Calu3 (cell line): Measurements from ENCODE around the gene CREB3L4. TPM values are rescaled to one million over a fixed set of nuclear protein-coding genes. Genes with fewer than 3 reads are reported as not detected.
A peak's percentile ranks its signal among the peaks of the same experiment; 100 is the strongest.

Experiments
- BruUV-seq: library from RNA; stranded (reverse); fragments of 400-500 nt; replicated peaks from 2 replicates; lab custom pipeline; 2021; lab: Mats Ljungman, UMichigan
- CTCF ChIA-PET: fragments of 300-600 bp; sonication (Branson Sonifier 250); formaldehyde crosslinking; loops from one replicate; lab custom pipeline; 2022; ENCODE audit warnings: antibody characterized with exemption; lab: Charles Lee
- DNase-seq: peaks from one replicate; pipeline ENCODE4 v3.0.0; 2022
- H3K27ac Mint-ChIP-seq: one replicate; pipeline ENCODE4 v1.8.0; 2022; ENCODE audit warnings: mixed read lengths; ENCODE audit not compliant: unreplicated experiment
- H3K27me3 Mint-ChIP-seq: one replicate; pipeline ENCODE4 v1.8.0; 2022; ENCODE audit warnings: mixed read lengths; ENCODE audit not compliant: unreplicated experiment
- H3K36me3 Mint-ChIP-seq: one replicate; pipeline ENCODE4 v1.8.0; 2022; ENCODE audit warnings: mild to moderate bottlenecking, moderate library complexity, mixed read lengths; ENCODE audit not compliant: insufficient read depth, unreplicated experiment
- H3K4me1 Mint-ChIP-seq: one replicate; pipeline ENCODE4 v1.8.0; 2022; ENCODE audit warnings: mild to moderate bottlenecking, low read depth, mixed read lengths; ENCODE audit not compliant: unreplicated experiment
- H3K4me3 Mint-ChIP-seq: one replicate; pipeline ENCODE4 v1.8.0; 2022; ENCODE audit warnings: mild to moderate bottlenecking, low read depth, moderate library complexity, mixed read lengths; ENCODE audit not compliant: unreplicated experiment
- H3K9me3 Mint-ChIP-seq: one replicate; pipeline ENCODE4 v1.8.0; 2022; ENCODE audit warnings: low read depth, mixed read lengths; ENCODE audit not compliant: unreplicated experiment
- intact Hi-C: fragments of 100-400 bp; cut with micrococcal nuclease; formaldehyde crosslinking; loops from one replicate; pipeline ENCODE4 v1.10.0; 2022; ENCODE audit not compliant: unreplicated experiment
- total RNA-seq: library from RNA; stranded (reverse); gene quantifications from 2 replicates; pipeline ENCODE4 v1.2.3, GENCODE V29; 2022
- TF ChIP-seq, protein P1 (sequence below): fragments of 200-600 bp; IDR thresholded peaks from one replicate; pipeline ENCODE4 v1.8.0; 2022; ENCODE audit warnings: antibody characterized with exemption; ENCODE audit not compliant: unreplicated experiment

CREB3L4 gene
- total RNA-seq, 1 experiment from 2014 or later = 26.5 TPM

DNA sequence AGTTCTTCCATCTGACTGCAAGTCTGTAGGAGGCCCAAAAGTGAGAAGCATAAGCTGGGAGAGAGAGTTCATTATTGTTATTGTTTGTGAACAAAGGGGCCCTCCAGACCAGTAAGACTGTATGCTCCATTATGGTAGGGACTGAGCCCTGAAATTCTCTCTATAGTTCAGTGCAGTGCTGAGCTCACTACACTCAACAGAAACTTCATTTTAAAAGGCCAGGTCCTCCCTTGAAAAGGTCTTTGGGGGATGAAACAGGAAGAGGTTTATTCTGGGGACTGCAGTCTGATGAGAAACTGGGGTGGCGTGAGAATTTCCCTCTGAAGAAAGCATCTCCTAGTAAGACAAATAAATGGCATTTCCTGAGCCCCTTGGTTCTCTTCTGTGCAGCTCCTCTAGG, 39.5 kb upstream of the CREB3L4 start:
- Mint-ChIP-seq H3K4me1 (no peaks in the 10 kb centered on the region), H3K36me3 (peaks cover 38% of the 10 kb centered on the region), H3K9me3 (no peaks in the 10 kb centered on the region), H3K27me3 (no peaks in the 10 kb centered on the region), H3K4me3 (no peak overlapping the region), H3K27ac (no peak overlapping the region)
- intact Hi-C loops = no loop called here
- no TSS peak for BruUV-seq
- no peak for DNase-seq
- TF ChIP-seq, protein P1, sequence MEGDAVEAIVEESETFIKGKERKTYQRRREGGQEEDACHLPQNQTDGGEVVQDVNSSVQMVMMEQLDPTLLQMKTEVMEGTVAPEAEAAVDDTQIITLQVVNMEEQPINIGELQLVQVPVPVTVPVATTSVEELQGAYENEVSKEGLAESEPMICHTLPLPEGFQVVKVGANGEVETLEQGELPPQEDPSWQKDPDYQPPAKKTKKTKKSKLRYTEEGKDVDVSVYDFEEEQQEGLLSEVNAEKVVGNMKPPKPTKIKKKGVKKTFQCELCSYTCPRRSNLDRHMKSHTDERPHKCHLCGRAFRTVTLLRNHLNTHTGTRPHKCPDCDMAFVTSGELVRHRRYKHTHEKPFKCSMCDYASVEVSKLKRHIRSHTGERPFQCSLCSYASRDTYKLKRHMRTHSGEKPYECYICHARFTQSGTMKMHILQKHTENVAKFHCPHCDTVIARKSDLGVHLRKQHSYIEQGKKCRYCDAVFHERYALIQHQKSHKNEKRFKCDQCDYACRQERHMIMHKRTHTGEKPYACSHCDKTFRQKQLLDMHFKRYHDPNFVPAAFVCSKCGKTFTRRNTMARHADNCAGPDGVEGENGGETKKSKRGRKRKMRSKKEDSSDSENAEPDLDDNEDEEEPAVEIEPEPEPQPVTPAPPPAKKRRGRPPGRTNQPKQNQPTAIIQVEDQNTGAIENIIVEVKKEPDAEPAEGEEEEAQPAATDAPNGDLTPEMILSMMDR = no peak
- CTCF ChIA-PET = no interaction called here

DNA sequence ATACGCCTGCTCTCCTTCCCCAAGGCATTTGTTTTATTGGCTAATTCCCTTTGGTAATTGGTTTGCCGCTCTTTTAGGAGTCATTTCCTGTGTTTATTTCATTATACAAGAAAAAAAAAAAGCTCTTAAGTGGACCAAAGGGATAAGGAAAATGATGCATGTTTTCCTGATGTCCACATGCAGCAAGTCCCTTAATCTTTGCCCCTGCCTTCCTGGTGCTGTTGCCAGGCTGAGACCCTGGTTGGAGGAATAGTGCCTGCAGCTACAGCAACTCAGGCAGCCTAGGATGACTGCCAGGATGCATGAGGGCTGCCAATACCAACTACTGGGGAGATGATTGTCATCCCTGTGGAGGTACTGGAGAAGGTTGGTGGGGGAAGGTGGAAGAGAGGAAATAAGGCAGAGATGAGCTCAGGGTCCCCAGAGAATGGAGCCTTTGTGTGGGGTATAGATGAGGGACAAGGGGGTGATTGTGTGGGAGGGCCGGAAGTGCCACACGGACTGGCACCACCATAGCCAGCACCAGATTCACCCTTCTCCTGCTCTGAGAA, 38.8 kb upstream of the CREB3L4 start:
- BruUV-seq = no TSS peak
- DNase-seq = no peak
- intact Hi-C loops = no loop called here
- H3K27me3 Mint-ChIP-seq = no peaks in the 10 kb centered on the region
- no peak overlapping the region for H3K27ac Mint-ChIP-seq
- no peak overlapping the region for H3K4me3 Mint-ChIP-seq
- peaks cover 33% of the 10 kb centered on the region for H3K36me3 Mint-ChIP-seq
- CTCF ChIA-PET = no interaction called here
- no peaks in the 10 kb centered on the region for H3K9me3 Mint-ChIP-seq
- no peaks in the 10 kb centered on the region for H3K4me1 Mint-ChIP-seq
- TF ChIP-seq, protein P1 = no peak

DNA sequence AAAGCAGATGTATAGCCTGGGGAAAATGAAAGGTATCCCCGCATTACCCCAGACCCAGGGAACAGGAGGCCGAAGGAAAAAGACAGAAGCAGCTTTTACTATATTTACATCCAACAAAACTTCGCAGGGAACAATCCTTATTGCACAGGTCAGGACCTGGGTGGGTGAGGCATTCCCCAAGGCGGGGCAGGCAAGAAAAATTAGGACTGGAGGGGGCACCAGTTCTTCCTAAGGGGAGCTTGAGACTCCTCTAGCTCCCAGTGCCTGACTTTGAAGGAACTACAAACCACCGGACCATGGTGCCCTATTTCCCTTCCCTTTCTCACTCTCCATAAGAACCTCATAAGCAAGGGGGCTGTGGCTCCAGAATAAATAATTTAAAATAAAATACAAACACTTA, 38.3 kb upstream of the CREB3L4 start:
- H3K9me3 Mint-ChIP-seq = no peaks in the 10 kb centered on the region
- intact Hi-C loops = no loop called here
- no peak for DNase-seq
- no peak overlapping the region for H3K27ac Mint-ChIP-seq
- TF ChIP-seq, protein P1 = no peak
- H3K36me3 Mint-ChIP-seq = peaks cover 33% of the 10 kb centered on the region
- BruUV-seq = TSS peak; percentile 27
- no peaks in the 10 kb centered on the region for H3K27me3 Mint-ChIP-seq
- no peaks in the 10 kb centered on the region for H3K4me1 Mint-ChIP-seq
- CTCF ChIA-PET = no interaction called here
- no peak overlapping the region for H3K4me3 Mint-ChIP-seq

DNA sequence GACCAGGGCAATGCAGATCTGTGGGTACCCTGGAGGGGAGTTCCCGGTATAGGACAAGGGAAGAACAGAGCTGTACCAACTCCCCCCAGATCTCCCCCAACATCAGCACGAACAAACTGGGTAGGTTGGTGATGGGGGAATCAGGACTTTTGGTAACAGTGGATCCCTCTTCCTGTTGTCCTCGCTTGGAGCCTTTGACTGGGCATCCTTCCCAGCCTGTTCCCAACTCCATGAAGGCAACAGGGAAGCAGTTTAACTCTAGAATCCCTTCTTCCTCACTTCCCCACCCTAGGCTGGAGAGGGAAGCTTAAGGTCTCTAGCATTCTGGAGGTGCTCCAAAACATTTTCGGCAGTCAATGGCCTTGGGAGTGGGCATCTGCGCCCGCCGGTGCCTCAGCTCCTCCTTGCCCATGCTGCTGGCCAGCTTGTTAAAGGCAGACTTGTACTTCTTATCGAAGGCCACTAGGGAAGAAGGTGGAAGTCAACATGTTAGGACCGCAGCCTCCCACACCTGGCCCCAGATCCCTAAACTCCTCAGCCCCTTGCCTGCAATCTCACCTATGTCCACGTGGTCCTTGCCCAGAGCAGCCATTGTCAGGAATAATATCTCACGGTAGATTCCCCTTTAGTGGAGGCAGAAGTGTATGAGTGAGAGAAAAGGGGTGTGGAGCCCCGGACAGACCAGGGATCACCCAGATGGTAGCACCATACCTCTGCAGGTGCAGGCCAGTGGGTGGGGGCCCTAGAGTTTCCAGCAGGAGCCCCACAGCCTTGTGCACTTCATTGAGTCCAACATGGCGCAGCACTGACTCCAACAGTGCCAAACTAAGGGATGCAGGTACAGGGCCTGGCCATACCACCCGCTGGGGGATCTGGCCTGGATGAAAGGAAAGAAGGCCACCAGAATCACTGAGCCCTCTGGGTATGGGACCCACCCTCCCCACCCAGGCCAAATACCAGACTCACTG, 37.4 kb upstream of the CREB3L4 start:
- Mint-ChIP-seq H3K36me3 (peaks cover 42% of the 10 kb centered on the region), H3K27me3 (no peaks in the 10 kb centered on the region), H3K4me3 (no peak overlapping the region), H3K4me1 (no peaks in the 10 kb centered on the region), H3K9me3 (no peaks in the 10 kb centered on the region), H3K27ac (no peak overlapping the region)
- no peak for DNase-seq
- CTCF ChIA-PET = interaction anchor here (0.8 kb wide), 1 partner anchor 13 kb away, joined by 6 read pairs; no protein-coding TSS in a partner anchor
- intact Hi-C loops = no loop called here
- no TSS peak for BruUV-seq
- TF ChIP-seq, protein P1 = no peak
